PC-3 (cell line): ENCODE data around the gene DIO1.

Source experiments
- CTCF ChIP-seq: fragments of 300-600 bp; sonication (generic); conservative IDR thresholded peaks from 2 replicates; pipeline ENCODE4 v1.5.1; 2017; ENCODE audit warnings: antibody characterized with exemption, low read depth, mild to moderate bottlenecking, low read length
- EZH2phosphoT487 ChIP-seq: fragments of 300-600 bp; sonication (generic); IDR thresholded peaks from 2 replicates; pipeline ENCODE4 v1.6.1; 2018; ENCODE audit warnings: mild to moderate bottlenecking, antibody characterized with exemption, low read length, borderline replicate concordance

GRCh38 chr1:53943090-53943489 lies 49.1 kb downstream of the DIO1 start:
- TF ChIP-seq CTCF (no peak), EZH2phosphoT487 (no peak)
